Effector memory CD4-positive, alpha-beta T cell (primary cell): ENCODE results near the gene GLO1.

Experiments
- DNase-seq, 3 donors: peaks; one replicate each; pipeline ENCODE4 v3.0.0-alpha.2; 2020
- H3K27ac ChIP-seq: 2 replicates; pipeline ENCODE4 v1.7.0; 2013; ENCODE audit warnings: mild to moderate bottlenecking, low read length, moderate library complexity; ENCODE audit not compliant: insufficient read depth, poor library complexity, severe bottlenecking
- H3K27me3 ChIP-seq: replicated peaks from 2 replicates; pipeline ENCODE4 v1.7.0; 2013; ENCODE audit warnings: mild to moderate bottlenecking, low read length; ENCODE audit not compliant: insufficient read depth, control insufficient read depth, poor library complexity, severe bottlenecking
- H3K36me3 ChIP-seq: 2 replicates; pipeline ENCODE4 v1.7.0; 2013; ENCODE audit warnings: mild to moderate bottlenecking, low read length, moderate library complexity; ENCODE audit not compliant: control insufficient read depth, insufficient read depth
- H3K4me1 ChIP-seq: 2 replicates; pipeline ENCODE4 v1.7.0; 2013; ENCODE audit warnings: low read length, mild to moderate bottlenecking; ENCODE audit not compliant: control insufficient read depth, insufficient read depth, poor library complexity, severe bottlenecking
- H3K4me3 ChIP-seq: 2 replicates; pipeline ENCODE4 v1.7.0; 2013; ENCODE audit warnings: low read length, low read depth, mild to moderate bottlenecking; ENCODE audit not compliant: insufficient read depth, poor library complexity, severe bottlenecking
- H3K9me3 ChIP-seq: 2 replicates; pipeline ENCODE4 v1.7.0; 2013; ENCODE audit warnings: mild to moderate bottlenecking, low read length, moderate library complexity; ENCODE audit not compliant: control insufficient read depth
- total RNA-seq, 3 donors: gene quantifications; one replicate each; lab custom pipeline; 2026; lab: John Stamatoyannopoulos, UW

Gene GLO1
- 37.6 to 62.2 (median 46.2) reads per million in 3 donors for total RNA-seq

DNA sequence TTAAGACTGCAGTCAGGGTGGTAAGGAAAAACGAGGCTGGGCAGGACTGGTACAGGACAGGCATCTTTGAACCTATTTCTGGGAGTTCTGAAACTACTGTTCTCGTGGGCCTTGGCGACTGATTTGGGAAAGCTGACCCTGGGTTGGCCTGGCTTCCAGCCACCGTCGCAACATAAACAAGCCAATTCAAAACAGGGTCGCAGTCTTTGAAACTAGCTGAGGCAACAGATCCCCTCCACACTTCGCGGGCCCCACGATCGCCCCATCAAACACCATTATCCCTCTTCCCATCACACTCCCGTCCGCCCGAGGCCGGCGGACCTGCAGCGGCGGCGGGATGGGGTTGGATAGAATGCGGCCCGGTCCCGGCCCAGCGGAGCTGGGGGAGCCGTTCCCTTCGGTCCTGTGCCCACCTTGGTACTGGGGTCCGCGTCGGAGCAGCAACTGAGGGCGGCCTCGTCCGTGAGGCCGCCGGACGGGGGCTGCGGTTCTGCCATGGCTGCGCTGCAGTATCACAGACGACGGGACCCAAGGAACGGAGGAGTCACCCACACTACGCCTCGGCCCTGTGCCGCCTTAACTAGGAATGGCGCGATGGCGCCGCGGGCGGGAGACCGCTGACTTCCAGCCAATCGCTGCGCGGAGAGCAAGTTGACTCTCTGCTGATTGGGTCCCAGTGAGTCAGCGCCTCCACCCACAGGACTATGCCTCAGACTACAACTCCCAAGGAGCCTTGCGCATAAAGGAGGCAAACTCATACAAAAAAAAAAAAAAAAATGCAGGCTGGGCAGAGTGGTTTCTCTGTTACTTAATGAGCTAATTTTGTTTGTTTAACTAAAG is at the start of gene GLO1:
TSS of gene GLO1 (minus strand) at position 588 of the 840 bp plus-strand sequence. CDS start at position 497, 91 bp downstream.
- Histone ChIP-seq H3K4me1 (peaks cover 4% of the 10 kb centered on the region), H3K9me3 (no peaks in the 10 kb centered on the region), H3K27ac (peak within 1 kb of the TSS; percentile 84), H3K27me3 (no peaks in the 10 kb centered on the region), H3K36me3 (no peaks in the 10 kb centered on the region), H3K4me3 (peak within 1 kb of the TSS; percentile 72)
- peak; percentile 89 to 96 (median 93) for DNase-seq

DNA sequence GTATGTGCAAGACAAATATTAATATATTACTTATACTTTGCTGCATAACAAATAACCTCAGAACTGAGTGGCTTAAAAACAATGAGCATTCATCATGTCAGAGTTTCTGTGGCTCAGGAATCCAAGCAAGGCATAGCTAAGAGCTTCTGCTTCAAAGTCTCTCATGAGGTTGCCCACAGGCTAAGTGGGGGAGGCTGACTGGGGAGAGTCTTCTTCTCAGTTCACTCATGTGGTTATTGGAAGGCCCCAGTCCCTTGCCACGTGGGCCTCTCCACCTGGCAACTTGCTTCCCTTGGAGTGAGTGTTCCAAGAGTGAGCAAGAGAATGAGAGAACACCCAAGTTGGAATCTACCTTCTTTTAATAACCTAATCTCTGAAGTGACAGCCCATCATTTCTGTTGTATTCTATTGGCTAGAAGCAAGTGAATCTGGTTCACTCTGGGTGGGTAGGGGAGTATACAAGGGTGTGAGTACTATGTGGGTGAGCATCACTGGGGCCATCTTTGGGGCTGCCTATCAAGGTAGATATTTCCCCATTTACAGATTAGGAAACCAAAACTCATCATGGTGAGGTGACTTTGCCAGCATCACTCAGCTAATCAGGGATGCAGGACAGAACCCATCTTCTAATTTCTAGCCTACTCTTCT is 48.1 kb upstream of the GLO1 start:
- Histone ChIP-seq H3K9me3 (no peaks in the 10 kb centered on the region), H3K27me3 (peaks cover 2% of the 10 kb centered on the region), H3K36me3 (no peaks in the 10 kb centered on the region), H3K4me1 (no peaks in the 10 kb centered on the region), H3K27ac (no peak overlapping the region), H3K4me3 (no peak overlapping the region)
- no peak for DNase-seq

DNA sequence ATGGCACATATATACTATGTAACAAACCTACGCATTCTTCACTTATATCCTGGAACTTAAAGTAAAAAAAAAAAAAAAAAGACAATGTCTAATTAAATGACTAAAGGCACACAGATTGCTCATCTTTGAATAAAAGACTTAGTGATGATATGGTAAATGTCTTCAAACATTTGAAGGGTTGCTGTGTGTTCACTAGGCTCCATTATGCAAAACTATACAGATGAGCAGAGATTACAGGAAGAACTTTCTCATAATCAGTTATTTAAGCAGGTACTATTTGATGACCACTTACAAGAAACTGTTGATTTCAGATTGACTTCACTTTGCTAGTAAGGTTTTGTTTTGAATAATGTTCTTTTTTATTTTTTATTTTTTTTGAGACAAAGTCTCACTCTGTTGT is 46.5 kb upstream of the GLO1 start:
- Histone ChIP-seq H3K4me1 (no peaks in the 10 kb centered on the region), H3K36me3 (no peaks in the 10 kb centered on the region), H3K27ac (no peak overlapping the region), H3K27me3 (peaks cover 2% of the 10 kb centered on the region), H3K9me3 (no peaks in the 10 kb centered on the region), H3K4me3 (no peak overlapping the region)
- DNase-seq = no peak

DNA sequence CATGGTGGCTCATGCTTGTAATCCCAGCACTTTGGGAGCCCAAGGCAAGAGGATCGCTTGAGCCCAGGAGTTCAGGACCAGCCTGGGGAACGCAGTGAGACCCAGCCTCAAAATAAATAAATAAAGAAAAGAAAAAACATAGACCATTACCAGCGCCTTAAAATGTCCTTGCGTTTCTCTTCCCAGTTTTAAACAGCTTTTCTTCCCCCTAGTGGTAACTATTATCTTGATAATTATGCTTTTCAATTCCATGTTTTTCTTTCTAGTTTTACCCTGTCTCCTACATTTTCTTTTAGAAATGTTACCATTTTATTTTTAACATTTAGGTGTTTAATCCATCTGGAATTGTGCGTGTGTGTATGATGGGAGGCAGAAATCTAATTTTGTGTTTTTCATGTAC is 36.6 kb upstream of the GLO1 start:
- Histone ChIP-seq H3K9me3 (no peaks in the 10 kb centered on the region), H3K36me3 (no peaks in the 10 kb centered on the region), H3K4me1 (no peaks in the 10 kb centered on the region), H3K27ac (no peak overlapping the region), H3K27me3 (no peaks in the 10 kb centered on the region), H3K4me3 (no peak overlapping the region)
- DNase-seq = no peak

DNA sequence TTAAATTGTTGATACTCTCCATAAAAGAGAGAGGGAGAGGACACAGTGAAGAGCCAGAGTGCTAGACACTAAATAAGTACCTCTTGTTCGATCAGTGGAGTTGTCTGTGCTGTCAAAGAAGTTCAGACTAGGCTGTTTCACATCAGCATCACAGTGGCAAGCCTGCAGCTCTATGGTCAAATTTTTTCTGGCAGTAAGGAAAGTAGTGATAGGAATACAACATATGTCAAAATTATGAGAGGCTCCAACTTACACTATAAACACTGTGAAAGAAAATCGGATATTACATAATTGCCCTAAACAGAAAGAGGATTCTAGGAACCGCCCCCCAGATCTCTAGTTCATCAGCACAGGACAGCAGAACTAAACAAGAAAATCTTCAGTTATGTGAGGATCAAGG is 35.3 kb upstream of the GLO1 start:
- H3K36me3 ChIP-seq = no peaks in the 10 kb centered on the region
- no peak for DNase-seq
- H3K4me1 ChIP-seq = no peaks in the 10 kb centered on the region
- no peaks in the 10 kb centered on the region for H3K27me3 ChIP-seq
- H3K27ac ChIP-seq = no peak overlapping the region
- no peak overlapping the region for H3K4me3 ChIP-seq
- H3K9me3 ChIP-seq = no peaks in the 10 kb centered on the region

DNA sequence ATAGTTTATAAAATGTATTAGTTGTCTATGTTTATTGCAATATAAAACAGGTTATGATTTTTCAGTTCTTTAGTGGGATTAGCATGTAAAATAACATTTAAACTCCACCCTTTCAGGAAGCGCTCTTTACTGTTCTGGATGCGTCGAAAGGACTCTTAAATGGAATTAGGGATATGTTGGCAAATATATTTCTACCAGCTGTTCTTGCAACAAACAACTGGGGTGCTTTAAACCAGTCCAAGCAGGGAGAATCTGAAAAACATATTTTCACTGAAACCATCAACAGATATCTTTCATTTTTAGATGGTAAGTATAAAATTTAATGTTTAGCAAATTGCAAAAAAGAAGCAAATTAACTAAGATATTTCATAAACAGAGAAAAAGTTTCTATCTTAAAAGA is 34.0 kb upstream of the GLO1 start:
- Histone ChIP-seq H3K27me3 (no peaks in the 10 kb centered on the region), H3K9me3 (no peaks in the 10 kb centered on the region), H3K4me1 (no peaks in the 10 kb centered on the region), H3K4me3 (no peak overlapping the region), H3K36me3 (no peaks in the 10 kb centered on the region), H3K27ac (no peak overlapping the region)
- no peak for DNase-seq

DNA sequence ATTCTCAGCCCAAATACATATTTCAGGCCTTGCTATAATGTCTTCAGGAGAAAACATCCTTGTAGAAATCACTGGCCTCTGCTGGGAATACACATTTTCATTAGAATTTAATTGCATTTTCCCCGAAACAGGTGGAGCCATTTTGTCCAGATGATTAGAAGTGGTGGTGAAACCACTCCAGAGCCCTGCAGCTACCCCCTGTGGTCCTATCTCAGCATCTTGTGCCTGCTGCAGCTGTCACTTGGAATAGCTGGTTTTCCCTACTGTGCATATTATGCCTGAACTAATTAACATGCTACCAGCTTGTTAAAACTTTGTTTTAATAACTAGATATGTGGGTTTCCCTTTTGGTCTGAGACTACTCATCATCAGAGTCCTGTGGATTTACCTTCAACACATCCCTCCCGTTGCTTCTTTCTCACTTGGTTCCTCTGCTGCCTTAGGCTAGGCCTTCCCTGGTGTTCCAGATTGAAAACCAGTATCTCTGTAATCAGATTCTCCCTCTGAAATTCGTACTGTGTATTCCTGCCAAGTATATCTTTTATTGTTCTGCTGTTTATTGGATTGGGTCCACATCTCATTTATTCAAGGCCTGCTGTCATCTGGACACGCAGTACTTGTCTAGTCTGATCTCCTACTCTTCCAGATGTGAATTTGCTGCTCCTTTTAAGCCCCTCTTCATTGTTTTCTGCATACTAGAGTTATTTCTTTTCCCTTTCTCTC is 27.4 kb upstream of the GLO1 start:
- no peak overlapping the region for H3K27ac ChIP-seq
- H3K9me3 ChIP-seq = no peaks in the 10 kb centered on the region
- DNase-seq = no peak
- no peaks in the 10 kb centered on the region for H3K27me3 ChIP-seq
- no peaks in the 10 kb centered on the region for H3K4me1 ChIP-seq
- no peaks in the 10 kb centered on the region for H3K36me3 ChIP-seq
- no peak overlapping the region for H3K4me3 ChIP-seq

DNA sequence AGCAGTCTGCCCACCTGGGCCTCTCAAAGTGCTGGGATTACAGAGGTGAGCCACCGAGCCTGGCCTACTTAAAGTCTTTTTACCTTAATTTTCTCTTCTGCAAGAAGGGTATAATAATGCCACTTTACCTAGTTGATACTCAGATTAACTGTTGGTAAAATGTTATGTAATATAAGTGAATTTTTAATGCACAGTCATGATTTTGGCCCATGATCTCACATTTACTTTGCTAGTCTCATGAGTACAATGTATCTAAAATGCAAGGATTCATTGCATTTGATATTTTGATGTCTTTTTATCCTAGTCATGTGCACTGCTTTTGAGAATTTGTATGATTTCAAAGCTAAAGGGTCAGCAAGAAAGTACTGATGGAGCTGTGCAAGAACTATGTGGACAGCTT is 25.3 kb upstream of the GLO1 start:
- Histone ChIP-seq H3K9me3 (no peaks in the 10 kb centered on the region), H3K27me3 (no peaks in the 10 kb centered on the region), H3K4me1 (no peaks in the 10 kb centered on the region), H3K4me3 (no peak overlapping the region), H3K27ac (no peak overlapping the region), H3K36me3 (no peaks in the 10 kb centered on the region)
- DNase-seq = no peak

DNA sequence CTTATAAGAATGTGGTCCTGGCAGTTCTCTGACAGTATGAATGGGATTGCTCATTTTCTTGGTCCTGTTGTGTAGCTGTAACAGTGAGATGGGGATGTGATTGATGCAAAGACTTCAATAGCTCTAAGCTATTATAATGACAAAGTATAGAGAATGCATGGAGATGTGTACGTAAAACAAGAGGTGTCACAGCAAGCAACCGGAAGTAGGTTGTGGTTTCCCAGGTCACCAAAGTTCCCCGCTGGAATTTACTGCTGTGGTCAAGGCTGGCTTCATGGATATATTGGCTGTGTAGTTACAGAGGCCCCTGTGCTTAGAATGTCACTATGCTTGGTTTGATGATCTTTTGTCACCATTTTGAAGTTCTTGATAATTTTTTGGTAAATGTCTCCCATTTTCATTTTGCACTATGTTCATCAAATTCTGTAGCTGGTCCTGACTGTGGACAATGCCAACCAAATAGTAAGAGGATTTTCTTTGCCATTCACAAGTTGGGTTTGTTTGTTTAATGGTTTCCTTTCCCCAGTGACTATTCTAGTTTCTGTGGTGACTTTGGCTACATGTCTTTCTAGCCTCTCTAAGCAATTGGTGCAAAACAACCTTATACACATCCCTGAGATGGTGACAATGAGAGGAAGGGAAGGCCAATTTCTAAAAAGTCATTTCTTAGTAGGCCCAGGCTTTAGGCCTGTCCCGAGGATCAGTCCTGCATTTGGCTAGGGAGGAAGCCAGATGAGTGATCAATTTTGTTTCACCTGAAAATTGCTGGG is 22.7 kb upstream of the GLO1 start:
- Histone ChIP-seq H3K36me3 (no peaks in the 10 kb centered on the region), H3K27ac (no peak overlapping the region), H3K9me3 (no peaks in the 10 kb centered on the region), H3K4me1 (no peaks in the 10 kb centered on the region), H3K4me3 (no peak overlapping the region), H3K27me3 (no peaks in the 10 kb centered on the region)
- DNase-seq = no peak
